ENCODE data around the gene FPR3.

DNA sequence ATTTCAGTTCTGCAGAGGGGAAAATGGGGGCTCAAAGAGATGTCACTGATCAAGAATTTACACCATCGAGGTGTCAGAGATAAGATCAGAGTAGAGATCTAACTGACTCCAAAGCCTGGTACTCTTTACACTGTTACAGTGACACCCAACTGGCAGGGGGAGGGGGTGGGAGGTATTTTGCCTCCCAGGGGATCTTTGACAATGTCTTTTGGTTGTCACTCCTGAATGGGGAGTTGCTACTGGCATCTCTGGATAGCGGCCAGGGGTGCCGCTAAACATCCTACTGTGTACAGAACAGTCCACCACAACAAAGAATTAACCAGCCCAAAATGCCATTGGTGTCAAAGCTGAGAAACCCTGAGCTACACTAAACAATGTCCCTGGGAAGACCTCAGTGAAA is 3.1 kb downstream of the FPR3 start:
- no peak for TF ChIP-seq RNF2 (IDR thresholded peaks at IDR 0.05; ENCODE audit: borderline replicate concordance, low read depth)
- TF ChIP-seq HMGXB4 (CRISPR knock-in tag; IDR thresholded peaks at IDR 0.05; ENCODE audit: borderline replicate concordance), result no peak
- TF ChIP-seq CEBPB (IDR thresholded peaks at IDR 0.05), result no peak

Measured in A549 (cell line).